HG02623 (cell line): ENCODE results near the gene RNPEP.
A peak's percentile ranks its signal among the peaks of the same experiment; 100 is the strongest.
"Not testable (repeated sequence)": the region's sequence is repeated elsewhere in the genome, so short reads cannot be mapped to it uniquely, and the experiment has no call there.

Experiments used
- ATAC-seq: cut with Tn5 transposase; IDR thresholded peaks from one replicate; pipeline ENCODE4 v1.9.1; 2021; ENCODE audit warnings: moderate library complexity; ENCODE audit not compliant: unreplicated experiment

RNPEP gene

DNA sequence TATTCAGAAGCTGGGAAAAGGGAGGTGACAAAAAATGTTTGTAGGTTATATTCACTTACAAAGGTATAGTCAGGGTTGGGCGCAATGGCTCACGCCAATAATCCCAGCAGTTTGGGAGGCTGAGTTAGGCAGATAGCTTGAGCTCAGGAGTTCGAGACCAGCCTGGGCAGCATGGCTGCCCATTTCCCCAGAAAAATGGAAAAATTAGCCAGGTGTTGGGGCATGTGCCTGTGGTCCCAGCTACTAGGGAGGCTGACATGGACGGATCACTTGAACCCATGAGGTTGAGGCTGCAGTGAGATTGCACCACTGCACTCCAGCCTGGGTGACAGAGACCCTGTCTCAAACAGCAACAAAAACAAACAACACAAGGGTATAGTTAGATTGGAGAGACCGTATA, 24.1 kb upstream of the RNPEP start:
- ATAC-seq, result no peak

DNA sequence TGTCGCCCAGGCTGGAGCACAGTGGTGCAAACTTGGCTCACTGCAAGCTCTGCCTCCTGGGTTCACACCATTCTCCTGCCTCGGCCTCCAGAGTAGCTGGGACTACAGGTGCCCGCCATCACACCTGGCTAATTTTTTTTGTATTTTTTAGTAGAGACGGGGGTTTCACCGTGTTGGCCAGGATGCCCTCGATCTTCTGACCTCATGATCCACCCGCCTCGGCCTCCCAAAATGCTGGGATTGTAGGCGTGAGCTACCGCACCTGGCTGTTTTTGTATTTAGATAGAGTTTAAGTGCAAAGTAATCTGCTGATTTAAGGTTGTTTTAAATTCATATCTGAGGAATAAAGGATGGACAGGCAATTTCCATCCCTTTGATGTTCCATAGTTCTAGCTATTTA, 20.1 kb upstream of the RNPEP start:
- not testable (repeated sequence) for ATAC-seq

DNA sequence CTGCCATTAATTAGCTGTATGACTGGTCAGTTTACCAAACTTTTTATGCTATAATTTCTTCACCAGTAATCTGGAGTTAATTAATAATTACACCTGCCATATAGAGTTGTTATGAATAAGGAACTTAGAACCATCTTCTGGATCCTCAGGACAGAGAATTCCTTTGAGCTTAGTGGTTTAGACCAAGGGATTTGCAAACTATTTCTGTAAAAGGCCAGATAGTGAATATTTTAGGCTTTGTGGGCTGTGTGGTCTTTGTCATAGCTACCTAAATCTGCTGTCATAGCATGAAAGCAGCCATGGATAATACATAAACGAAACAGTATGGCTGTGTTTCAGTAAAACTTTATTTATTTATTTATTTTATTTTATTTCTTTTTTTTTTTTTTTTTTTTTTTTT, 18.2 kb upstream of the RNPEP start:
- no peak for ATAC-seq

DNA sequence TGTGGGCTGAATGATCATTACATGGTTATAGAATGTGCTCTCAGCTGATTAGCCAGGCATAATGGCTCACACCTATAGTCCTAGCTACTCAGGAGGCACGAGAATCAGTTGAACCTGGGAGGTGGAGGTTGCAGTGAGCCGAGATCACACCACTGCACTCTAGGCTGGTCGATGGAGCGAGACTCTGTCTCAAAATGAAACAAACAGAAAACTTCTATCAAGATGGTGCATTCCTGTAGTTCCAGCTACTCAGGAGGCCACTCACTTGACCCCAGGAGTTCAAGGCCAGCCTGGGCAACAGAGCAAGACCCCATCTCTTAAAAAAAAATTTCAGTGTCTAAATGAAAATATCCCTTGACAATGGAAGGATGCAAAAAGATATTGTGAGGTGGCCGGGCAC, 16.3 kb upstream of the RNPEP start:
- no peak for ATAC-seq

DNA sequence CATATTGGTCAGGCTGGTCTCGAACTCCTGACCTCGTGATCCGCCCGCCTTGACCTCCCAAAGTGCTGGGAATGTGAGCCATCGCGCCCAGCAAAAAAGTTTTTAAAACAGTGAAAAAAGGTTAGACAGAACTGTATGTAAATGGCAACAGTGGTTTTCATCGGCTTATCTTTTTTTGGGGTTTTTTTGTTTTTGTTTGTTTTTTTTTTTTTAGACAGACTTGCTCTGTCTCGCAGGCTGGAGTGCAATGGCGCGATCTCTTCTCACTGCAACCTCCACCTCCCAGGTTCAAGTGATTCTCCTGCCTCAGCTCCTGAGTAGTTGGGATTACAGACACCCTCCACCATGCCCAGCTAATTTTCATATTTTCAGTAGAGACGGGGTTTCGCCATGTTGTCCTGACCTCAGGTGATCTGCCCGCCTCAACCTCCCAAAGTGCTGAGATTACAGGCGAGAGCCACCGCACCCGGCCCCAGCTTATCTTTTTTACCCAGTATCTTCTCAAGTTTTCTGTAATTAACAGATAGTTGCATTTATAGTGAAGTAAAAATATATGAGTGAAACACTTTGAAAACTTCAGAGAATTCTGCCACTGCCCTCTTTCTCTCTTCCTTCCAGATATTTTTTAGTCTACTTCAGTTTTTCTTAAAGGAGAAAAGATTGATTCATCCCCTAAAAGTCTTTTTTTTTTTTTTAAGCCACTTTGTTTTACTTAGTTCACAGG, 14.1 kb upstream of the RNPEP start:
- ATAC-seq, result no peak

DNA sequence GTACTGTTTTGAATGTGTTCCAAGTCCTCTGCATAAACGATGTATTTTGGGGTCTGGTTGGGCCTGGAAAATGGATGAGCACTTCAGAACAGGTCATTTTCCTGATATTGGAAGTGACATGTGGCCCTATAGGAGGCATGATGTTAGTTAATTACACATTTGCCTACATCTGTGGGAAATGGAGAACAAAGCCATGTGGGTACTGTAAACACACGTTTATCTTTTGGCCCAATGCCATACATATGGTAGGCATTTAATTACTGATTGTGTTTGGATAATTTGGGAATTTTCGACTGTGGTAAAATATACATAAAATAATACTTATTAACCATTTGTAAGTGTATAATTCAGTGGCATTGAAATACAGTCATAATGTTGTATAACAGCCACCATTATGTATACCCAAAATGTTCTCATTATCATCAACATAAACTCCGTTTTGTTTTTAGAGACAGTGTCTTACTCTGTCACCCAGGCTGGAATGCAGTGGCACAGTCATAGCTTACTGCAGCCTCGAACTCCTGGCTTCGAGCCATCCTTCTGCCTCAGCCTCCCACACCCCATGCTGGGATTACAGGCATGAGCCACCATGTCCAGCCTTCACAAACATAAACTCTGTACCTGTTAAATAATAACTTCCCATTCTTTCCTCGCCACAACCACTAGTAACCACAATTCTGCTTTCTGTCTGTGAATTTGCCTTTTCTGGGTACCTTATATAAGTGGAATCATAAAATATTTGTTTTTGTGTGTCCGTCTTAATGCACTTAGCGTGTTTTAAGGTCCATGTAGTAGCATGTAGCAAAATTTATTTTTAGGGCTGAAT, 11.9 kb upstream of the RNPEP start:
- no peak for ATAC-seq

DNA sequence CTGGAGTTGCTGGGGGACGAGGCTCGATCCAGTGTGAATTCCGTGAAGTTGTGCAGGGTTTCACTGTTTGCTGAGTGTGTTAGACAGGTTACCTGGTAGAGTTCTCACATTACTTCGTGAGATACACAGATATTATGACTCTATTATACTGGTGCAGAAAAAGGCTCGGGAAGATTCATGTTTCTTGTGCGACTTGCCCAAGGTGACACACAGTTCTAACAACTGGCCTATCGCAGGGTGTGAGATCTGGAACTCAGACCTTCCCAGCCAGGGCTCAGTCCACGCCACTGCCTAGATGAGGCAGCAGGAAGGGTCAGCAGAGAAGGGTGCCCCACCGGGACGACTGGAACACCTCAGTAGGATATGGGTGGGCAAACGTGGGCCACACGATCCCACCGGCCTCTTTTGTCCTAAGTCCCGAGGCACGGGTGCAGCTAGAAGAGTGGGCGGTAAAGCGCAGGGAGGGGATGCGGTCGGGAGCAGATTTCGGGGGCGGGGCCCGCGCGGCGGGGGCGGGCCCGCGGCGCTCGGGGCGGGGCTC, 296 bp upstream of the RNPEP start:
- ATAC-seq, result peak; percentile 84

DNA sequence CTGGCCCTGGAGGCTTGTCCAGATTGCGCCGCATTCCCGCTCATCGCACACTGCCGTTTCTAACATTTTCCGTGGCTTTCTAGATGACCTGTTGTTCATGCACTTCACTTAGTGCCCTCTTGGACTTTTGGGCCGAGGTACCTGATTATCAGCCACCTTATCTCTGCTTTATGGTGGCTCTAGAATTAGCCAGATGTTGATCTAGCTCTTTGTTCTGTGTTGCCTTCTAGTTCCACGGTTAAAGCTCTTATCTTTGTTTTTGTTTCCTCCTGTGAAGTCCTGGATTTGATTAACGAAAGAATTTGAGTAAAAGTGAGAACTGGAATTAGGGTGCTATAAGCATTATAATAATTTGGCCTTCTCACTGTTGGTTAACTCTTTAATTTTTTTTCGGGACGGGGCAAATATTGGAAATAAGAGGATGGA, 945 bp downstream of the RNPEP start:
- no peak for ATAC-seq

DNA sequence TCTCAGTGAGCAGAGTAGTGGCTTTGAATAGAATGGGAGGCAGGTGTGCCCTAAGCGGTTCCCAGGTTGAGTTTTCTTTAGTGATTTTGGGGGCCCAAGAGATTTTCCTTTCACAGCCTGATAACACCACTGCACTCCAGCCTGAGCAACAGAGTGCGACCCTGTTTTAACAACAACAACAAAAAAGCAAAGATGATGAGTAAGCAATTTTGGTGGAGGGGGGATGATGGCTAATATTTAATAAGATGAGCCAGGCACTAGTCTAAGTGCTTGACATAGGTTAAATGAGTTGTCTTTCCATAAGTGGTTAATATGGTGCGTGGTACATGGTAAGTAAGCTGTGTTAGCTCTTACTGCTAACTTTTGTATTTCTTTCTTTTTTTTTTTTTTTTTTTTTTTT, 2.0 kb downstream of the RNPEP start:
- no peak for ATAC-seq

DNA sequence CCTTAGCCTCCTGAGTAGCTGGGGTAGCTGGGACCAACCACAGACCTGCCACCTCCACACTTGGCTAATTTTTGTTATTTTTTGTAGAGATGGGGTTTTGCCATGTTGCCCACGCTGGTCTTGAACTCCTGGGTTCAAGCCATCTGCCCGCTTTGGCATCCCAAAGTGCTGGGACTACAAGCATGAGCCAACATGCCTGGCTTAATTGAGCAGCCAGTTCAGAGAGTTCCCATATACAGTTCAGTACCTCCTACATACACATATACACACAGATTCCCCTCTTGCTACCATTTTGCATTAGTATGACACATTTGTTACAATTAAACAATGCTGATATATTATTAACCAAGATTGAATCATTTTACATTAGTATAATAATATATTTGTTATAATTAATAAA, 2.9 kb downstream of the RNPEP start:
- ATAC-seq, result no peak

DNA sequence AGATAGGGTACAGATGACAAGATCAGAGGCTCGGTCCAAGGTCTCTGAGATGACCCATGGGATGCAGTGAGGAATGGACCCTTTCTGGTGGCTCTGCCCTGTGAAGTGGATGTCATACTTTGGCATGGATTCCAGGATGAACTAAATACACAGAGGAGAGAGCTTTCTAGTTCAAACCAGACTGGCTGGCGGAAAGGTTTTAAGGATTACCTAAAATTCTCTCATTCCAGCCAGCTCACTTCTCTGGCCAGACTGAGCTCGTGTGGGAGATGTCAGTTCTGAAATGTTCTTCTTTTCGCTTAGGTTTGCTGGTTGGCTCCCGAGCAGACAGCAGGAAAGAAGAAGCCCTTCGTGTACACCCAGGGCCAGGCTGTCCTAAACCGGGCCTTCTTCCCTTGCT, 6.2 kb downstream of the RNPEP start:
- ATAC-seq, result no peak

DNA sequence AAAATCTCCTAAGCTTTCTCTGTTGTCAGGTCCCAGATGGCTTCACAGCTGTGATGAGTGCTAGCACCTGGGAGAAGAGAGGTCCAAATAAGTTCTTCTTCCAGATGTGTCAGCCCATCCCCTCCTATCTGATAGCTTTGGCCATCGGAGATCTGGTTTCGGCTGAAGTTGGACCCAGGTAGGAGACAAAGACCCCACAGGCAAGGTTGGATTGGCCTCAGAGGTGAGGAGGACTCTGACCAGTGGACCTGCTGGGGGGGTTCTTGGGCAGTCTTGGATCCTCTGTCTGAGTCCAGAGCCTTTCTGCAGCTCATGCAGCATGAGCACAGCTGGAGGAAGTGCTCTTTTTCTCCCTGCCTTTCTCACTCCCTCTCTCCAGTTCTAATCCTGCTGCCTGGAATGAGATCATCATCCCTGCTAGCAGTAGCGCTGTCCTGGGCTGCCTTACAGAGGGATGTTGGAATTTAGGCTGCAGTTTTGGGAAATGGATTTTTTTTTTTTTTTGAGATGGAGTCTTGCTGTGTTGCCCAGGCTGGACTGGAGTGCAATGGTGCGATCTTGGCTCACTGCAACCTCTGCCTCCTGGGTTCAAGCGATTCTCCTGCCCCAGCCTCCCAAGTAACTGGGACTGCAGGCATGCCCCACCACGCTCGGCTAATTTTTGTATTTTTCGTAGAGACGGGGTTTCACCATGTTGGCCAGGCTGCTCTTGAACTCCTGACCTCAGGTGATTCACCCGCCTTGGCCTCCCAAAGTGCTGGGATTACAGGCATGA, 7.1 kb downstream of the RNPEP start:
- no peak for ATAC-seq

DNA sequence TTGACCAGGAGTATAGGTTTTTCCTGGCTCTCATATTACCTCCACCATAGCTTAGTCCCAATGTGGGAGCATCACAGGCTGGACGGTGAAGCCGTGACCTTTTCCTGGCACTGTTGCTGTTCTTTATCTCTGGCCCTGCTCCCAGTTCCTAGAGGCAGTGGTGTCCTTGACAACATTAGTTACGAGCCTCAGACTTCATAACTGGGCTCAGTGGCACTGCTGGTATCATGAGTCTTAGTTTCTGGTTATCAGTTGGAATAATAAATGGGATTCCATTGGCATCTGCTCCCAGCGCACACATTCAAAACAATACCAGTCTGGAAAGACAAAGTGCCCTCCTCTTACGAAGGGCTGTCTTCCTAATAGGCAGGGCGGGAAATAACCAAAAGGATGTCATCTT, 8.0 kb downstream of the RNPEP start:
- no peak for ATAC-seq

DNA sequence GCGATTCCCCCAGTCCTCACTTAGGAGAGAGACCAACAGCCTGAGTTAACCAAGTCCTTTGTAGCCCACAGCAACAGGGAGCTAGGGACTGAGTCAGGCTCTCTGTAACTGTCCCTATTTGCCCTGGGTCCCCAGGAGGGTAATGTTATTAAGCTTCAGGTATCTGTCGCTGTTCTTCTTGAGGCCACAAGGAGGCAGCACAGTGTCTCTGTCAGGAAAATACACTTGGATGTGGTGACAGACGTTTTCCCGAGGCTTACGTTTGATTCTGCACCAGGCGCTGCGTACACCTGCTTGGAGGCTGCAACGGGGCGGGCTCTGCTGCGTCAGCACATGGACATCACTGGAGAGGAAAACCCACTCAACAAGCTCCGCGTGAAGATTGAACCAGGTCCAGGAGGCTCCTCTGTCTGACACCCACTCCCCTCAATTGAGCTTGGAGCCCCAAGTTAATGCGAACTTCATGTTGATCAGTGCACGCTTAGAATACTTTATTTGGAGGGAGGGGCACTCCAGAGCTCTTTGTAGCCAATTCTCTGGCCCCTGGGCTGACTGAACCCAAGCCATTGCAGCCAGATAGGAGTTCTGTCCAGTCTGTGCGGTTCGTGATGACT, 17.3 kb downstream of the RNPEP start:
- ATAC-seq, result no peak

DNA sequence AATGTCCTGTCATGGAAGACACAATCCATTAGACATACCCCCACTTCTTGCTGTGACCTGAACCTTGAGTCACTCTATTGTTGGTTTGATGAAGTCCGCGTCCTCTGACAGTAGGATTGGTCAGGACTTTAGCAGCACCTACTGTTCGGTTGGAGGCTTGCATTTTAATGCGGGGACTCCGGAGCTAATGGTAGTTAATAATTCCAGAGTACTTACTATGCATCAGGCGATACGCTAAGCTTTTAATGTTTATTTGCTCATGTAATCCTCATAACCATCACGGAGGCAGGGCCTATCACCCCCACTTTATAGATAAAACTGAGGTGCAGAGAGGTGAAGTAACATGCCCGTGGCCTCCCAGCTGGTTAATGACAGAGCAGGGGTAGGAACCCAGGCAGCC, 20.1 kb downstream of the RNPEP start:
- no peak for ATAC-seq

DNA sequence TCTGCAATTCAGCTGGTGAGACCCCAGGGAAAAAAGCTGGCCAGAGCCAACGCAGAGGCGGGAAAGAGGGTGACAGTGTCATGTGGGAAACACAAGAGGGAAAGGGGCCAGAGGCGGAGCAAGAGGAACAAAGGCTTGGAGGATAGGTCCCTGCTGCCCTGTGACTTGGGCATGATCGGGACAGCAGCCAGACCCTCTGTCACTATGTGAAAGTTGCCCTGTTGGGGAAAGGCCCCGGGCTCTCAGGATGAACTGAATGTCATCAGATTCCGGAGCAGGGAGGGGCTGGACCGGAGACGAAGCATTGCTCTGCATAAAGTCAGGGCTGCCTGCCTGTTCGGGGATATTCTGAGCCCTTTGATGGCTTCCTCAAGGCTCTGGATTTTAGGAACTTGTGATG, 22.3 kb downstream of the RNPEP start:
- no peak for ATAC-seq

DNA sequence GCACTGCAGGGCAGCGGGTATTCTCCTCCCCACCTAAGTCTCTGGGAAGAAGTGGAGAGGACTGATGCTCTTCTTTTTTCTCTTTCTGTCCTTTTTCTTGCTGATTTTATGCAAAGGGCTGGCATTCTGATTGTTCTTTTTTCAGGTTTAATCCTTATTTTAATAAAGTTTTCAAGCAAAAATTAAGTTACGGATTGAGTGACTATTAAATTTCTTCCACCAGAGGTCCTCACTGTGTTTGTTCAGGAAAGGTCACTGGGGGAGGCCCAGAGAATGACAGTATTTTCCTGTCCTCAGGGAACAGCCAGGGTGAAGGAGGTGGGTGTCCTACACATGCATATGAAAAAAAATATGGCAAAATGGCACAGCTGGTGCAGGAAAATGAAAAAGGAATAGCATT, 23.5 kb downstream of the RNPEP start:
- ATAC-seq, result no peak

DNA sequence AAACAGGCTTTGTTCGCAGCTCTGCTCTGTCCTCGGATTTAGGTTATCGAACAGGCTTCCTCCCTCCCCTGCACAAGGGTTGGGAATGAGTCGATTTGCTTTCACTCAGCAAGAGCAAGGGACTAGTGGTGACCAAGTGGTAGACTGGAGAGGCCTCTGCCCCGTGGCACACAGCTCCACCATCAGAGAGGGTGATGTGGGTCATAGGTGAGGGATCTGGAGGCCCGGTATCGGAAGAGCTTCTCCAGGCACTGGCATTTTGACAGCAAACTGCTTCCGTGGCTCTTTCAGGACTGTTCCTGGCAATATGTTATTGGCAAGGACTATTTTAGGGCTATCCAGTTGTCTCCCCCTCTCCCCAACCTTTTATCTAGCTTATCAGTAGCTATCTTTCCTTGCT, 24.9 kb downstream of the RNPEP start:
- ATAC-seq, result no peak

DNA sequence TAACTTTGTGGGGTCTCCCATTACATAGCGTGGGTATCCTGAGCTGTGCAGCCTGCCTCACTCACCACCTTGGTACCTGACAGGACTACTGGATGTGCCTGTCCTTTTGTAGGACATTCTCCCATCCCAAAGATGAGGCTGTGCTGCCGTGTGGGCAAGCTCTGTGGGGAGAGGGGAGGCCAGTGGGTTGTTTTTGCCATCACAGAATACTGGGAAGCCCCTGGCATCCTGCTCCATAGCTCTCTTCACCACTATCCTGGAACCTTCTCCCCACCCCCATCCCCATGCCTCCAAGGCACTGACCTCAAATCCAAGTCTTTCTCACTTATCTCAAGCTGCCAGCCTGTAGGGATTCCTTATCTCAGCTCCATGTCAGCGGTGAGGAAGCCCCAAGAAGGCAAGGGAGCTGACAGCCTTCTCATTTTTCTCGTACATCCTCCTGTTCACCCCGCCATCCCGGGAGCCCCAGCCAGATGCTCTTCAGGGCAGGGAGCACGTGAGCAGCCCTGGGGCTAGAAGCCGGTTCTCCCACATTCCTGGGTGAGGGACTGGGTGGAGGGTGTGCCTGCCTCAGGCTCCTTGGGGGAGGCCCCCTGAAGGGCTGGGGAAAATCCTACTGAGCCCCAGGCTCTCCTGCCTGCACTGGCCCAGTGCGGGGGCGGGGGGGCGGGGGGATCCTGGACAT, 25.5 kb downstream of the RNPEP start:
- no peak for ATAC-seq
